HepG2 (cell line): ENCODE measurements around the gene TRAF3. TPM values are rescaled to one million over a fixed set of nuclear protein-coding genes. Genes with fewer than 3 reads are reported as not detected.
A peak's percentile ranks its signal among the peaks of the same experiment; 100 is the strongest.

Source experiments
- ASH2L ChIP-seq: fragments of 300-600, 200-600 bp; sonication (generic); IDR thresholded peaks from 2 replicates; pipeline ENCODE4 v1.7.0; 2017; ENCODE audit warnings: low read depth, mild to moderate bottlenecking, moderate library complexity, mixed read lengths, low read length; ENCODE audit not compliant: insufficient read length
- E2F2 ChIP-seq: sonication (generic); formaldehyde crosslinking; IDR thresholded peaks from 2 replicates; pipeline ENCODE4 v1.4.0; 2020; ENCODE audit warnings: missing genetic modification reagents, borderline replicate concordance
- JARID2 ChIP-seq: sonication (generic); formaldehyde crosslinking; IDR thresholded peaks from 2 replicates; pipeline ENCODE4 v1.8.1; 2023; ENCODE audit warnings: missing genetic modification reagents, inconsistent platforms; ENCODE audit not compliant: insufficient replicate concordance
- NBN ChIP-seq: fragments of 450-650 bp; conservative IDR thresholded peaks from 2 replicates; pipeline ENCODE4 v1.6.1; 2017
- PLSCR1 ChIP-seq: sonication (generic); formaldehyde crosslinking; IDR thresholded peaks from 2 replicates; pipeline ENCODE4 v1.5.0; 2020; ENCODE audit warnings: missing genetic modification reagents, mild to moderate bottlenecking, borderline replicate concordance
- ZBED4 ChIP-seq: sonication (generic); formaldehyde crosslinking; IDR thresholded peaks from 2 replicates; pipeline ENCODE4 v1.4.0; 2020; ENCODE audit warnings: missing genetic modification reagents, borderline replicate concordance
- ZBTB25 ChIP-seq: IDR thresholded peaks from 2 replicates; pipeline ENCODE4 v1.6.1; 2018; ENCODE audit warnings: missing genetic modification reagents
- ZFP37 ChIP-seq: sonication (generic); formaldehyde crosslinking; IDR thresholded peaks from 2 replicates; pipeline ENCODE4 v1.4.0; 2020; ENCODE audit warnings: missing genetic modification reagents, borderline replicate concordance
- ZFP90 ChIP-seq: sonication (generic); formaldehyde crosslinking; IDR thresholded peaks from 2 replicates; pipeline ENCODE4 v1.8.0; 2022; ENCODE audit warnings: missing genetic modification reagents, mild to moderate bottlenecking, inconsistent platforms, borderline replicate concordance
- ZKSCAN5 ChIP-seq: sonication (generic); formaldehyde crosslinking; IDR thresholded peaks from 2 replicates; pipeline ENCODE4 v1.5.1; 2020; ENCODE audit warnings: mild to moderate bottlenecking, missing genetic modification reagents
- ZNF33B ChIP-seq: sonication (generic); formaldehyde crosslinking; IDR thresholded peaks from 2 replicates; pipeline ENCODE4 v1.5.1; 2020; ENCODE audit warnings: mild to moderate bottlenecking, missing genetic modification reagents
- ZNF552 ChIP-seq: sonication (generic); formaldehyde crosslinking; IDR thresholded peaks from 2 replicates; pipeline ENCODE4 v1.9.0; 2022; ENCODE audit warnings: missing genetic modification reagents, mild to moderate bottlenecking, borderline replicate concordance
- ZNF703 ChIP-seq: sonication (generic); formaldehyde crosslinking; IDR thresholded peaks from 2 replicates; pipeline ENCODE4 v1.5.1; 2020; ENCODE audit warnings: missing genetic modification reagents, mild to moderate bottlenecking, moderate library complexity, borderline replicate concordance
- ZNF792 ChIP-seq: IDR thresholded peaks from 2 replicates; pipeline ENCODE4 v1.6.1; 2016
- polyA plus RNA-seq, 8 experiments: library from polyadenylated mRNA; depleted of rRNA in 3 of 8; stranded (reverse) in 7 of 8; unstranded in 1 of 8; fragments of >200 nt; fragmentation: Illumina TruSeq in 4 of 8; extraction: Trizol in 4 of 8; gene quantifications; 2 replicates each; pipeline versions ENCODE4 v1.2.1 to v1.2.3, GENCODE V29; 2011 to 2016; ENCODE audit warnings: low read depth in 4 of 8, missing spikeins in 1 of 8, mixed read lengths in 1 of 8; ENCODE audit not compliant: insufficient read depth in 1 of 8
- total RNA-seq, 5 experiments: library from RNA; depleted of rRNA; stranded (reverse); fragments of >200 nt; fragmentation: Illumina TruSeq; extraction: Trizol; gene quantifications; 2 replicates each; pipeline ENCODE4 v1.2.3, GENCODE V29; 2016; ENCODE audit warnings: low read depth in 1 of 5
- TF ChIP-seq, protein P1 (sequence below): sonication (generic); formaldehyde crosslinking; IDR thresholded peaks from 2 replicates; pipeline ENCODE4 v1.5.0; 2020; ENCODE audit warnings: missing genetic modification reagents
- TF ChIP-seq, protein P2 (sequence below): sonication (generic); formaldehyde crosslinking; IDR thresholded peaks from 2 replicates; pipeline ENCODE4 v1.8.0; 2022; ENCODE audit warnings: mild to moderate bottlenecking, missing genetic modification reagents, borderline replicate concordance

The TRAF3 gene
- total and polyA plus RNA-seq, 2 of the 13 experiments (the other 11 are each of a cell fraction or from before 2014, with no cell fraction given) = 6.9 to 12.2 TPM

DNA sequence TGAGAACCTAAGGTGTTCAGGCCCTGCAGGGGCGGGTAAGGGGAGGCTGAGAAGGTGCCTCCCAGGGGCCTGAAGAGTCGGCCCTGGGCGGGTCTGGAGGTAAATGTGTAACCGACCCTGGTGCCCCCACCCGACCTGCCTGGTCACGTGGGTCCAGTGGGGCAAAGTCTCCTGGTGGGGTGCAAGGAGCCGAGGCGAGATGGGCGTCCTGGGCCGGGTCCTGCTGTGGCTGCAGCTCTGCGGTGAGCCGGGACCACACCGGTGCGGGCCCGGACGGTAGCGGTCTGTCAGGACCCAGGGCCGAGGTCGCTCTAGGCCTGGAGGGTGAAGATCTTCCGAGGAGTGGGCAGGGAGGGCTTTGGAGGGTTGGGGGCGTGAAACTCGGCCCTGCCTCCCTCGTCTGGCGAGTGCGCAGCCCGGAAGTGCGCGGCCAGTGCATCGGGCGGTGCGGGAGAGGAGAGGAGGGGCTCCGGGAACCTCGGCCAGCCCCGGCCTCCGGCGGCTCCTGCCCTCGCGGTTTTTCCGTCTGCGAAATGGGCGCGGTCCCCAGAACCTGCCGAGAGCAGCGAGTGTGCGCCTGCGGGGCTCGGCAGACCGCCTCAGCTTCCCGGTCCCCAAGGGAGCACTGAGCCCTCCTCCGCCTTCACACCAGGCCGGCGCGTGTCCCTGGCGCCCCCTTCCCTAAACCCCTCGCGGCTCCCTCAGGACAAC is 145.4 kb downstream of the TRAF3 start, which contains the start of gene AMN (continued):
- TF ChIP-seq ZBED4 (peak; percentile 81; the same call in 1 of the 2 replicates), E2F2 (no peak), ZNF33B (peak; percentile 72; the same call in 1 of the 2 replicates), ASH2L (peak; percentile 44), ZFP90 (no peak), ZKSCAN5 (no peak), ZFP37 (no peak), PLSCR1 (CRISPR knock-in tag) (no peak), ZNF552 (CRISPR knock-in tag) (peak; percentile 77; the same call in 1 of the 2 replicates), ZNF703 (CRISPR knock-in tag) (no peak), ZNF792 (peak; percentile 94), NBN (no peak), ZBTB25 (no peak), JARID2 (CRISPR knock-in tag) (no peak)
- TF ChIP-seq, protein P1, sequence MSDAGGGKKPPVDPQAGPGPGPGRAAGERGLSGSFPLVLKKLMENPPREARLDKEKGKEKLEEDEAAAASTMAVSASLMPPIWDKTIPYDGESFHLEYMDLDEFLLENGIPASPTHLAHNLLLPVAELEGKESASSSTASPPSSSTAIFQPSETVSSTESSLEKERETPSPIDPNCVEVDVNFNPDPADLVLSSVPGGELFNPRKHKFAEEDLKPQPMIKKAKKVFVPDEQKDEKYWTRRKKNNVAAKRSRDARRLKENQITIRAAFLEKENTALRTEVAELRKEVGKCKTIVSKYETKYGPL = no peak
- TF ChIP-seq, protein P2, sequence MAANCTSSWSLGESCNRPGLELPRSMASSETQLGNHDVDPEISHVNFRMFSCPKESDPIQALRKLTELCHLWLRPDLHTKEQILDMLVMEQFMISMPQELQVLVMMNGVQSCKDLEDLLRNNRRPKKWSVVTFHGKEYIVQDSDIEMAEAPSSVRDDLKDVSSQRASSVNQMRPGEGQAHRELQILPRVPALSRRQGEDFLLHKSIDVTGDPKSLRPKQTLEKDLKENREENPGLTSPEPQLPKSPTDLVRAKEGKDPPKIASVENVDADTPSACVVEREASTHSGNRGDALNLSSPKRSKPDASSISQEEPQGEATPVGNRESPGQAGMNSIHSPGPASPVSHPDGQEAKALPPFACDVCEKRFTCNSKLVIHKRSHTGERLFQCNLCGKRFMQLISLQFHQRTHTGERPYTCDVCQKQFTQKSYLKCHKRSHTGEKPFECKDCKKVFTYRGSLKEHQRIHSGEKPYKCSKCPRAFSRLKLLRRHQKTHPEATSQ (CRISPR knock-in tag) = no peak
